Measurements from ENCODE around the gene ACAA1.

- TF ChIP-seq CTCF (IDR thresholded peaks at IDR 0.05 in 2 of 3, conservative IDR thresholded peaks at IDR 0.05 in 1 of 3; ENCODE audit: control insufficient read depth in 2 of 3, extremely low read depth in 1 of 3, insufficient read depth in 1 of 3, low read depth in 3 of 3, low read length in 3 of 3) (no peak), TCF12 (IDR thresholded peaks at IDR 0.05; ENCODE audit: low read depth, low read length) (no peak), POLR2A (IDR thresholded peaks at IDR 0.05; ENCODE audit: low read depth, low read length) (no peak), CEBPB (IDR thresholded peaks at IDR 0.05; ENCODE audit: borderline replicate concordance in 1 of 2, low read depth in 2 of 2, low read length in 2 of 2) (no peak), BCLAF1 (IDR thresholded peaks at IDR 0.05) (no peak)
Observed at GRCh38 chr3:38177181-38177580, 40.3 kb upstream of the ACAA1 start.

Measured in GM12878 (cell line).